ENCODE measurements around the gene FADS3.

The FADS3 gene

GRCh38 chr11:61891331-61892084 lies at the start of gene FADS3:
FADS3 (minus strand) TSS chr11:61891545; CDS start chr11:61891381, 164 bp downstream.
- DNase-seq (ENCODE audit: low read depth in 2 of 2) = peak in 1 of 2 donors; percentile 39

GRCh38 chr11:61940466-61940865 lies 49.1 kb upstream of the FADS3 start:
- no peak for DNase-seq (ENCODE audit: low read depth in 2 of 2)

GRCh38 chr11:61935861-61936260 lies 44.5 kb upstream of the FADS3 start:
- DNase-seq (ENCODE audit: low read depth in 2 of 2) = no peak

GRCh38 chr11:61930933-61931332 lies 39.6 kb upstream of the FADS3 start:
- DNase-seq (ENCODE audit: low read depth in 2 of 2) = no peak

GRCh38 chr11:61928606-61929005 lies 37.3 kb upstream of the FADS3 start:
- DNase-seq (ENCODE audit: low read depth in 2 of 2) = no peak

- no peak for DNase-seq (ENCODE audit: low read depth in 2 of 2)
Measured at GRCh38 chr11:61927501-61927900, 36.2 kb upstream of the FADS3 start.

- no peak for DNase-seq (ENCODE audit: low read depth in 2 of 2)
Measured at GRCh38 chr11:61926235-61926634, 34.9 kb upstream of the FADS3 start.

GRCh38 chr11:61925736-61926135 lies 34.4 kb upstream of the FADS3 start:
- DNase-seq (ENCODE audit: low read depth in 2 of 2) = no peak

- no peak for DNase-seq (ENCODE audit: low read depth in 2 of 2)
Measured at GRCh38 chr11:61924064-61924455, 32.7 kb upstream of the FADS3 start.

GRCh38 chr11:61923166-61924063 lies 32.1 kb upstream of the FADS3 start:
- no peak for DNase-seq (ENCODE audit: low read depth in 2 of 2)

GRCh38 chr11:61922539-61922938 lies 31.2 kb upstream of the FADS3 start:
- DNase-seq (ENCODE audit: low read depth in 2 of 2) = no peak

- DNase-seq (ENCODE audit: low read depth in 2 of 2) = no peak
Measured at GRCh38 chr11:61921446-61921845, 30.1 kb upstream of the FADS3 start.

GRCh38 chr11:61919705-61920631 lies 28.6 kb upstream of the FADS3 start:
- DNase-seq (ENCODE audit: low read depth in 2 of 2) = no peak

- no peak for DNase-seq (ENCODE audit: low read depth in 2 of 2)
Measured at GRCh38 chr11:61918938-61919704, 27.8 kb upstream of the FADS3 start.

GRCh38 chr11:61918251-61918937 lies 27.0 kb upstream of the FADS3 start:
- no peak for DNase-seq (ENCODE audit: low read depth in 2 of 2)

GRCh38 chr11:61917334-61918109 lies 26.2 kb upstream of the FADS3 start, which contains the start of gene RAB3IL1:
RAB3IL1 (minus strand) TSS chr11:61917566; CDS start chr11:61917367, 199 bp downstream.
- no peak for DNase-seq (ENCODE audit: low read depth in 2 of 2)

- no peak for DNase-seq (ENCODE audit: low read depth in 2 of 2)
Measured at GRCh38 chr11:61916737-61917333, 25.5 kb upstream of the FADS3 start.

- DNase-seq (ENCODE audit: low read depth in 2 of 2) = no peak
Measured at GRCh38 chr11:61914471-61915171, 23.3 kb upstream of the FADS3 start.

All from stimulated activated CD8-positive, alpha-beta memory T cell treated with anti-CD3 and anti-CD28 coated beads, Interleukin-2, amount 100 ng/mL, for 48 hours (primary cell).